Mononuclear cell (primary cell): Measurements from ENCODE around the gene PUDP. TPM values are rescaled to one million over a fixed set of nuclear protein-coding genes. Genes with fewer than 3 reads are reported as not detected.
"Not testable (repeated sequence)": the region's sequence is repeated elsewhere in the genome, so short reads cannot be mapped to it uniquely, and the experiment has no call there.

Experiments
- H3K27me3 ChIP-seq: 2 replicates; pipeline ENCODE4 v1.6.0; 2011; ENCODE audit warnings: low read length, control low read depth; ENCODE audit not compliant: insufficient read depth
- H3K4me1 ChIP-seq: 2 replicates; pipeline ENCODE4 v1.5.1; 2011; ENCODE audit warnings: mild to moderate bottlenecking, low read length, control low read depth; ENCODE audit not compliant: insufficient read depth
- H3K4me3 ChIP-seq: 2 replicates; pipeline ENCODE4 v1.5.1; 2011; ENCODE audit warnings: mild to moderate bottlenecking, low read length, moderate library complexity
- H3K9me3 ChIP-seq: 2 replicates; pipeline ENCODE4 v1.5.1; 2011; ENCODE audit warnings: low read depth, mild to moderate bottlenecking, control low read depth, low read length
- total RNA-seq: library from RNA; depleted of rRNA; stranded (reverse); fragments of >200 nt; gene quantifications from one replicate; pipeline ENCODE4 v1.2.3, GENCODE V29; 2012

Gene PUDP
- 3.6 TPM for total RNA-seq

DNA sequence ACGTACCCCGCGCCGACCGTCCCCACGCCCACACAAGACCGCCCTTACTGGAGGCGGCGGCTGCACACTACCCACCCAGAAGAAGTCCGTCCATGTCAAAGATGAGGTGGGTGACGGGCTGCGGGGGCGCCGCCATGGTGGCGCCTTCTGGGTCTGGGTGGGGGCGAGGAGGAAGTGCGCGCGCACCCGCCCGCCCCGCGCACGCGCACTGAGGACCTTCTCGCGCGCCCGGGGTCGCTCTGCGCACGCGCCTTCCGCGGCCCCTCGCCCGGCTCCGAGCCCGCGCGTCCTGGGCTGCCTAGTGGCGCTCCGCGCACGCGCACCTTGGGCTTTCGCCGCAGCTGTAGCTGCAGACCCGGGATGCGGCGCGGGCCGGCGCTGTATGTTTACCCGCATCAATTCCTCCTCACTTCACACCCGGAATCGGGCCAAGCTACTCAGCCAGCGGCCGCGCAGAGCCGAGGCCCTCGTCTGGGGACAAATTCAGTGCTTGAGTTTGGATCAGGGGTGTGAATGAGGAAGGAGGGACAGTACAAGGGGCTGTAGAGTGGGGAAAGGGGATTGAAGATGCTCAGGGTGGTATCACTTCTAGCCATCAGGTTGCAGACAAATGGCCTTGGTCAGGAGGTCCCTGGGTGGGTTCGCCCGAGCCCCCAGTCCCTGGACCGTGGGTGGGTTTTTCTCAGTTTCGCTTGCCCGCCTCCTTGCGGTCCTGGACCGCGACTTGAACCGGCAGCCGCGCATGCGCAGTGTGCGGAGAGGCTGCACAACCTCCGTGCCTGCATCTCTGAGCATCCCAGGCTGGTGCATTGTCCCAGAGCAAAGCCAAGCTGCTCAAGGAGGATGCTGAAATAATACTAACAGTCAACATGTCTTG lies at the start of gene PUDP:
Gene PUDP (minus strand): TSS at position 176 of the 877 bp plus-strand sequence. CDS start 40 bp downstream, at position 136.
- Histone ChIP-seq H3K9me3 (no peaks in the 10 kb centered on the region), H3K27me3 (no peaks in the 10 kb centered on the region), H3K4me3 (peak within 1 kb of the TSS; percentile 91)

DNA sequence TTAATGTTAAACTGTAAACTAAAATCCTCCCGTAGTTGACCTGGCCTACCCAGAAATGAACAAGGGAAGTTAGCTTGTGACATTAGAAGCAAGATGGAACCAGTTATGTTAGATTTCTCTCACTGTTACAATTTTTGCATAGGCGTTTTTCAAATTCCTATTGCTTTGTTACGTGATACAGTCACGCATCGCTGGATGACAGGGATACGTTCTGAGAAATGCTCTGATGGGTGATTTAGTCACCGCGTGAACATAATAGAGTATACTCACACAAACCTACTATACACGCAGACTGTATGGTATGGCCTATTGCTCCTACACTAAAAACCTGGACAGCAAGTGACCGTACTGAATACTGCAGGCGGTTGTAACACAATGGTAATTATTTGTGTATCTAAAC lies 46.7 kb upstream of the PUDP start:
- no peaks in the 10 kb centered on the region for H3K27me3 ChIP-seq
- H3K4me1 ChIP-seq: no peaks in the 10 kb centered on the region
- H3K4me3 ChIP-seq: no peak overlapping the region
- no peaks in the 10 kb centered on the region for H3K9me3 ChIP-seq

More for the DNA sequence above, at the start of gene PUDP:
- peaks cover 22% of the 10 kb centered on the region for H3K4me1 ChIP-seq

DNA sequence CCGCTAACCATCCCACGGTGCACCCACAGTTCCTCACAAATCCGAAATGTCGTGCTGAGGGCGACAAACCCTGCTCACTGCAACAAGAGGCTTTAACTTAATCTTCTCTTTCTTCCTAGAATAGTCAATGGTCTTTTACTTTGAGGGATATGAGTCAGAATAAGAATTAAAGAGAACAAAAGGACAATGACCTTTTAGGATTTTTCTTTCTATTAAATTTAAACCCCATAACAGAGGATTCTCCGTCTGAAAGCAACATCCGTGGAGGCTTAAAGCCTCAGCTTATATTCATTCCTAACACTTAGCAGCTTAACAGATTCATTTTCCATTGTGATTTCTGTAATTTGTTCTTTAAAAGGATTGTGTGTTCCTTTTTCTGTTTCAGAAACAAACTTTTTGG lies 44.9 kb upstream of the PUDP start:
- Histone ChIP-seq H3K27me3 (no peaks in the 10 kb centered on the region), H3K4me1 (no peaks in the 10 kb centered on the region), H3K4me3 (no peak overlapping the region), H3K9me3 (no peaks in the 10 kb centered on the region)

DNA sequence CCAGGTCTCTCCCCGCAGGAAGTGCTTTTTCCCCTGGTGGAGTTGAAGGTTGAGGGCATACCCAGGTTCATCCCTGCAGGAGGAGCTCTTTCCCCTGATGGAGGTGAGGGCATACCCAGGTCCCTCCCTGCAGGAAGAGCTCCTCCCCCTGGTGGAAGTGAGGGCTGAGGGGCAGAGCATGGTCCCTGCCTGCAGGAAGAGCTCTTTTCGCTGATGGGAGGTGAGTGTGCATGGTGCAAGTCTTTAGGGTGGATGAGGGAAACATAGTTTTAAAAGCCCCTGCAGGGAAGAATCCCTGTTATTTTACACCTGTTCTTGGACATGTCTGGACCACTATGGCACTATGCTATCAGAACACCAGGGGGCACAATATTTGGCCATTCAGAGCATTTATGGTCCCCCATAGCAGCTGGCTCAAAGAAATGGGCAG lies 43.7 kb upstream of the PUDP start:
- H3K27me3 ChIP-seq: no peaks in the 10 kb centered on the region
- H3K4me3 ChIP-seq: no peak overlapping the region
- no peaks in the 10 kb centered on the region for H3K9me3 ChIP-seq
- no peaks in the 10 kb centered on the region for H3K4me1 ChIP-seq

DNA sequence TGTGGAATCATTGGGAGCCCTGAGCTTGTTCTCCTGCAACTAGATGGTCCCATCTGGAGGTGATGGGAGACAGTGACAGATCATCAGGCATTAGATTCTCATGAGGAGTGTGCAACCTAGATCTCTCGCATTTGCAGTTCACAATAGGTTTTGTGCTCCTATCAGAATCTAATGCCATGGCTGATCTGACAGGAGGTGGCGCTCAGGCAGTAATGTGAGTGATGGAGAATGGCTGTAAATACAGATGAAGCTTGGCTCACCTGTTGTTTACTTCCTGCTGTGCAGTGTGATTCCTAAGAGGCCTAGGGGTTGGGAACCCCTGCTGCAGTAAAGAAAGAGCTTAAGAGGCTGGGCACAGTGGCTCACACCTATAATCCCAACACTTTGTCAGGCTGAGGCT lies 42.2 kb upstream of the PUDP start:
- Histone ChIP-seq H3K4me3 (no peak overlapping the region), H3K4me1 (no peaks in the 10 kb centered on the region), H3K27me3 (no peaks in the 10 kb centered on the region), H3K9me3 (no peaks in the 10 kb centered on the region)

DNA sequence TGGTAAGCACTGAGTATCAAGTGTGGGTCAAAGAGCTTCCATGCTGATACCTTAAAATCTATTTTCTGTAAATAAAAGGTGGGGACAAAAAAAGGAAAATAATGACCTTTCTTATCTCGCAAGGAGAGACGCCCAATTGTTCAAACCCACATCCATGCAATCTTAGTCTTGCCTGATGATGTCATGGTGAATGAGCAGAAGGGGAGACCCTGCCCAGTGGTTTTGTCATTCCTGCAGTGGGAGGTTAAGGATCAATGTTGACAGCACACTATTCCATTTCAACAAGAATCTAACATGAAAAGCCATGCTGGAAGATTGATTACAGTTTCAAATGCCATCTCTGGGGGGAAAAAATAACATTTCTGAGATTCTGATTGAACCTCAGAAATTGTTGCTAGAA lies 40.7 kb upstream of the PUDP start:
- no peaks in the 10 kb centered on the region for H3K4me1 ChIP-seq

DNA sequence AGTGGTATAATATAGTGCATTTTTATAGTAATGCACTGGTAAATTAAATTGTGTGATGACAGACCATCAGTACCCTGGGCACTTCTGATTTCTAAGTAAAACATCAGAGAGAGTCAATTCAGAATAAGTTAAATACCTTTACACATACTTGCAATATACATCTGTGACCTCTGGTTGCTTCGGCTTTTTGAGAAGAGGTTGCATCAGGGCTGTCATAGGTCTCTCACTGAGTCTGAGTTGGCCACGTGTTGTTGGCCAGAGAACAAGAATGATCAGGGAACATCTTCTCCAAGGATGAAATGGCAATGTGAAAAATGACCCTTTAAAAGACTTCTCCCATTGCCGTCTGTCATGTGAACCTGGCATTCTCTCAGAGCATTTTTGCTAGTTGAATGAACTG lies 36.9 kb upstream of the PUDP start:
- H3K4me3 ChIP-seq: no peak overlapping the region
- H3K27me3 ChIP-seq: no peaks in the 10 kb centered on the region
- H3K4me1 ChIP-seq: no peaks in the 10 kb centered on the region
- no peaks in the 10 kb centered on the region for H3K9me3 ChIP-seq

More for the DNA sequence above, 40.7 kb upstream of the PUDP start:
- H3K4me3 ChIP-seq: no peak overlapping the region
- no peaks in the 10 kb centered on the region for H3K27me3 ChIP-seq
- H3K9me3 ChIP-seq: no peaks in the 10 kb centered on the region

DNA sequence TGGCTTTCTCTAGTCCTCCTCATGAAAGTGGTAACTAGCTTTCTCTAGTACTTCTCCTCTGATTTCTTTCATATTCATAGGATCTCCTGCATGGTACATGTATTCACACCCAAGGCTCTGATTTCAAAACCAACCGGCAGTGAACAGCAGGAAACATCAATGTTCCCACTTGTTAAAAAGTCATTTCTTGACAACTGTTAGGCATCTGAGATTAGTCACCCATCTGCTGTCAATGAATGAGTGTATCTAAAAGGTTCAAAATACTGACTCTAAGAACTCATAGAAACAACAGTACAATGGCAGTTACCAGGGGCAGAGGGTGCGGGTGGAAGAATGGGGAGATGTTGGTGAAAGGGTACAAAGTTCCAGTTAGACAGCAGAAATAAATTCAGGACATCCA lies 31.5 kb upstream of the PUDP start:
- Histone ChIP-seq H3K4me3 (no peak overlapping the region), H3K9me3 (no peaks in the 10 kb centered on the region), H3K4me1 (no peaks in the 10 kb centered on the region), H3K27me3 (no peaks in the 10 kb centered on the region)

DNA sequence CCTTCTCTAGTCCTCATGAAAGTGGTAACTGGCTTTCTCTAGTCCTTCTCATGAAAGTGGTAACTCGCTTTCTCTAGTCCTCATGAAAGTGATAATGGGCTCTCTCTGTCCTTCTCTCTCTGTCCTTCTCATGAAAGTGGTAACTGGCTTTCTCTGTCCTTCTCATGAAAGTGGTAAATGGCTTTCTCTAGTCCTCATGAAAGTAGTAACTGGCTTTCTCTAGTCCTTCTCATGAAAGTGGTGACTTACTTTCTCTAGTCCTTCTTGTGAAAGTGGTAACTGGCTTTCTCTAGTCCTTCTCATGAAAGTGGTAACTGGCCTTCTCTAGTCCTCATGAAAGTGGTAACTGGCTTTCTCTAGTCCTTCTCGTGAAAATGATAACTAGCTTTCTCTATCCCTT lies 30.9 kb upstream of the PUDP start:
- H3K4me1 ChIP-seq, H3K27me3 ChIP-seq: not testable (repeated sequence)

DNA sequence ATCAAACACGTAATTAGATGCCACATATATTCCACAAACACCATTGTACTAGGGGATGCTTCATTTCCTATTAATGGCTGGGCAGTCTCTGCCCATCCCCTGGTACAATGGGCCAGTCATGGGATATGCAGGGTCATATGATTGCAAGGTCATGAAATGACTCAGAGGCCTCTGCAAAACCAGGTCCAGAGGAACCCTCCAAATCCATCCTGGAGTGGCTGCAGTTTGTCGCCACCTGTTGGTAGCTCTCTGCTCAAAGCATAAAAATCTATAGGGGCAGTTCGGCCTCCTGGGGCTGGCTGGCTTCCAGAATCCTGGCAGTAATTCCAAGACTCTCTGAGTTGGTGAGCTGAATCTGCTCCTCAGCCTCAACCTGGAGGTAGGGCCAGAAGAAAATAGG lies 22.9 kb upstream of the PUDP start:
- H3K4me1 ChIP-seq: no peaks in the 10 kb centered on the region
- H3K4me3 ChIP-seq: no peak overlapping the region
- no peaks in the 10 kb centered on the region for H3K9me3 ChIP-seq
- H3K27me3 ChIP-seq: no peaks in the 10 kb centered on the region

More for the DNA sequence above, 30.9 kb upstream of the PUDP start:
- H3K9me3 ChIP-seq, H3K4me3 ChIP-seq: not testable (repeated sequence)

DNA sequence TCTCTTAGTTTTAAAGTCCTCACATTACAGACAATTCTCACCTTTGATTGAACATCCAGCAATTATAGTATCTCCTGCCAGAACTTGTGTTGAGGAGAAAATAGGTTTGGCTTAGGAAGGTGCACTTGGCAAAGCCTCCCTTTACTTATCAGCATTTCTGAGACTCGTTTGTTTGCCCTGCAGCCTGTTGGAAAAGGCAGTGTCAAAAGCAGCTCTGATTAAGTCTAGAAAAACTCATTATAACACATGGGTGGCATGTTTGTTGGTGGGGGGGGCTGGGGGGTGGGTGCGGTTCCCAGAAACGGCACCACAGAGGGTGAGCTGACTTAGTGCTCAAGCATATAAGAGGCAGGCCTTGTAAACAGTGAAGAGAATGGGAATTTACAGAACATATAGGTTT lies 21.7 kb upstream of the PUDP start:
- no peaks in the 10 kb centered on the region for H3K4me1 ChIP-seq
- no peak overlapping the region for H3K4me3 ChIP-seq
- no peaks in the 10 kb centered on the region for H3K9me3 ChIP-seq
- no peaks in the 10 kb centered on the region for H3K27me3 ChIP-seq

DNA sequence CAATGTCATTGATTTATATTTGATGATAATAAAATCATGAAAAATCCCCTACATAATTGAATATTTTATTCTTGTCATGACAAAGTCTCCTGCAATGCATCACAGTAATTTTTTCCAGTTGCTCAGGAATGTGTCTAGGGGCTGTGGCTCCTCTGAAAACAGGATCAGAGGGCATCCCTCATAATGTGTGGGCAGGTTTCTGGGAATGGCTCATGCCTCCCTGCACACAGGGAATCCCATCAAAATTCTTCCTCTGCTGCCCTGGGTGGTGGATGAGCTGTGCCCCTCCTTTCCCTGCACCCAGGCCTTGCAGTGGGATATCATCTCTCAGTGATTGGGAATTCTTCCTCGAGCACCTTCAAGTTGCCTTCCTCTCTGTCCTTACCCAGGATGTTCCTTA lies 20.4 kb upstream of the PUDP start:
- no peaks in the 10 kb centered on the region for H3K9me3 ChIP-seq
- no peaks in the 10 kb centered on the region for H3K4me1 ChIP-seq
- no peak overlapping the region for H3K4me3 ChIP-seq
- H3K27me3 ChIP-seq: no peaks in the 10 kb centered on the region

DNA sequence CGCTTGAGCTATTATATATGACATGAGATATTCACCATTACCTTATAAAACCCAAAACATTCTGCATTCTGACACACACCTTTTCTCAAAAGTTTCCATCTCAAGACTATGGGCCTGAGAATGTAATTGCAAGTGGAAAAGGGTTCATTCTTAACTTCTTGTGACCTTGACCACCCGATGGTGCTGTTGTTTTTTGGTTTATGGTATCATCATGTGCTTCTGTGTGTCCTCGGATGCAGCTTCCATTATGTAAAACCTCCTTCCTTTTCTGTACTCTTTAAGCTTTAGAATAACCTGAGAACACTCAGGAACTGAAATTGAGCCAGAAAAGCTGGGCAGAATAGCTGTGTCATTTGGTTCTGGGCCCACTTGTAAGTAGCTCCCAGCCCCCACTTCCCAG lies 16.2 kb upstream of the PUDP start:
- H3K4me1 ChIP-seq: no peaks in the 10 kb centered on the region
- H3K4me3 ChIP-seq: no peak overlapping the region
- H3K27me3 ChIP-seq: no peaks in the 10 kb centered on the region
- H3K9me3 ChIP-seq: no peaks in the 10 kb centered on the region

DNA sequence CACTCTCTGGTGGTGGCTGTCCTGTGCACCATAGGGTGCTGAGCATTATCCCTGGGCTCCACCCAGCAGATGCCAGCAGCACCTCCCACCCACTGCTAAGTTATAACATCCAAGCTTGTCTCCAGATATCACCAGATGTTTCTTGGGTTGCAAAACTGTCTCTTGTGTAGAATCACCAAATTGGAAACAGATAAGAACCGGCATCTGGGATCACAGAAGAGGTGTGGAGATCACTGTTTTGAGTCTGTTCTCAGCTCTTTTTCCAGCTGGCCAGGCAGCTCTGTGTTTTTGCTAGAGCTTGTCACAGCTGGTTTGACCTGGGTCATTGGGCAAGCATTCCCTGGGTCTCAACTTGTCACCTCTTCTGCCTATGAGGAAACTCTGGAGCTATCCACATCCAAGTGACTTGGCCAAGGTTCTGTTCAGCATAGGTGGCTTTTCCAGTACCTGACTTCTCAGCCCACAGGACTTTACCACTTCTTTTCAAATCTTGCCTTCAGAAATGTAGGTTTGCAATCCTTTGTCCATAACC lies 15.3 kb upstream of the PUDP start:
- H3K9me3 ChIP-seq: no peaks in the 10 kb centered on the region
- no peaks in the 10 kb centered on the region for H3K4me1 ChIP-seq
- H3K4me3 ChIP-seq: no peak overlapping the region
- no peaks in the 10 kb centered on the region for H3K27me3 ChIP-seq

DNA sequence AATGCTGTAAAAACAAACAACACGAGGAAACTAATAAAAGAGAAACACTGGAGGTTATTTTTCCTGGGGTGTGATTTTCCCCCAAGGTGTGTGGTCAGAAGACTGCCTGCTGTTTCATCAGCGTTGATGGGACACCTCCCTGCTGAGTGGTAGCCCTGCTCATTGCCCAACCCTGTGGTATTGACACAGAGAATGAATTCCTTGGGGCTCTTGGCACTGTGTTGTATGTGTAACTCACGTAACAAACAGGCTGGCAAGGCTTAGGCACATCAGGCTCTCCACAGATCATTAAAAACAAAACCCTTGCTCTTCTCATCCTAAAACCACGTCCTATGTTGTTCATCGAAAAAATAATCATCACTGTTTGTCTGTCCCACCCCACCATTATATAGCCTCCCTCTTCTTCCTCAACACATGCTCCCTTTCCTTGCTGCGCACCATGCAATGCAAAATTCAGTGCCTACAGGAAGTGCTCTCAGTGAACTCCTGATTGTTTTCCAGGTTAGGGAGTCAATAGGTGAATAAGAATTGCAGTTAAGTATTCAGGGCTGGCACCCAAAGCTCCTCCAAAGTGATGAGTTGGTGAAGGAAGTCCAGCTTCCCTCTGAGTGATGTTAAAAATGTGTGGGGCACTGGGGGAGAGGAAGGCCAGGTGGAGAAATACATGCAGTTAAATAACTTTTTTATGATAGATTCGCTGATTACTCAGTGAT lies 11.4 kb upstream of the PUDP start:
- H3K4me3 ChIP-seq: no peak overlapping the region
- no peaks in the 10 kb centered on the region for H3K4me1 ChIP-seq
- no peaks in the 10 kb centered on the region for H3K9me3 ChIP-seq
- H3K27me3 ChIP-seq: no peaks in the 10 kb centered on the region
